ENCODE measurements around the gene TCF7L2.

GRCh38 chr10:113071446-113071845 lies 121.4 kb downstream of the TCF7L2 start:
- TF ChIP-seq FOXP2 (optimal IDR thresholded peaks at IDR 0.05; ENCODE audit: borderline replicate concordance, extremely low read depth, extremely low read length, insufficient read depth) (no peak), POLR2AphosphoS5 (IDR thresholded peaks at IDR 0.05; ENCODE audit: low read depth, low read length) (no peak), SIN3A (IDR thresholded peaks at IDR 0.05; ENCODE audit: borderline replicate concordance, insufficient read depth, low read length) (no peak), TAF1 (IDR thresholded peaks at IDR 0.05; ENCODE audit: borderline replicate concordance, insufficient read depth, low read length) (no peak)
- TF ChIP-seq, protein P1, sequence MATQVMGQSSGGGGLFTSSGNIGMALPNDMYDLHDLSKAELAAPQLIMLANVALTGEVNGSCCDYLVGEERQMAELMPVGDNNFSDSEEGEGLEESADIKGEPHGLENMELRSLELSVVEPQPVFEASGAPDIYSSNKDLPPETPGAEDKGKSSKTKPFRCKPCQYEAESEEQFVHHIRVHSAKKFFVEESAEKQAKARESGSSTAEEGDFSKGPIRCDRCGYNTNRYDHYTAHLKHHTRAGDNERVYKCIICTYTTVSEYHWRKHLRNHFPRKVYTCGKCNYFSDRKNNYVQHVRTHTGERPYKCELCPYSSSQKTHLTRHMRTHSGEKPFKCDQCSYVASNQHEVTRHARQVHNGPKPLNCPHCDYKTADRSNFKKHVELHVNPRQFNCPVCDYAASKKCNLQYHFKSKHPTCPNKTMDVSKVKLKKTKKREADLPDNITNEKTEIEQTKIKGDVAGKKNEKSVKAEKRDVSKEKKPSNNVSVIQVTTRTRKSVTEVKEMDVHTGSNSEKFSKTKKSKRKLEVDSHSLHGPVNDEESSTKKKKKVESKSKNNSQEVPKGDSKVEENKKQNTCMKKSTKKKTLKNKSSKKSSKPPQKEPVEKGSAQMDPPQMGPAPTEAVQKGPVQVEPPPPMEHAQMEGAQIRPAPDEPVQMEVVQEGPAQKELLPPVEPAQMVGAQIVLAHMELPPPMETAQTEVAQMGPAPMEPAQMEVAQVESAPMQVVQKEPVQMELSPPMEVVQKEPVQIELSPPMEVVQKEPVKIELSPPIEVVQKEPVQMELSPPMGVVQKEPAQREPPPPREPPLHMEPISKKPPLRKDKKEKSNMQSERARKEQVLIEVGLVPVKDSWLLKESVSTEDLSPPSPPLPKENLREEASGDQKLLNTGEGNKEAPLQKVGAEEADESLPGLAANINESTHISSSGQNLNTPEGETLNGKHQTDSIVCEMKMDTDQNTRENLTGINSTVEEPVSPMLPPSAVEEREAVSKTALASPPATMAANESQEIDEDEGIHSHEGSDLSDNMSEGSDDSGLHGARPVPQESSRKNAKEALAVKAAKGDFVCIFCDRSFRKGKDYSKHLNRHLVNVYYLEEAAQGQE (IDR thresholded peaks at IDR 0.05; ENCODE audit: insufficient read depth in 1 of 2, low read depth in 2 of 2, low read length in 2 of 2) = no peak

Data from PFSK-1 (cell line).